SIG-M5 (cell line): ENCODE results near the gene TANGO2.

Experiments used
- DNase-seq: peaks from one replicate; lab custom pipeline; 2025; lab: John Stamatoyannopoulos, UW

TANGO2 gene

GRCh38 chr22:19983741-19984140, 37.2 kb upstream of the TANGO2 start:
- DNase-seq, result no peak

GRCh38 chr22:19984201-19984753, 36.6 kb upstream of the TANGO2 start:
- DNase-seq, result no peak

- DNase-seq, result no peak
These were observed 35.8 kb upstream of the TANGO2 start for GRCh38 chr22:19984851-19985811.

GRCh38 chr22:19986011-19986409, 34.9 kb upstream of the TANGO2 start:
- no peak for DNase-seq

GRCh38 chr22:19986410-19987341, 34.2 kb upstream of the TANGO2 start:
- no peak for DNase-seq

- DNase-seq, result no peak
These were observed 33.3 kb upstream of the TANGO2 start for GRCh38 chr22:19987394-19988306.

- no peak for DNase-seq
These were observed 32.5 kb upstream of the TANGO2 start for GRCh38 chr22:19988331-19988808.

- DNase-seq, result no peak
These were observed 31.8 kb upstream of the TANGO2 start for GRCh38 chr22:19988965-19989724.

GRCh38 chr22:19989725-19990067, 31.2 kb upstream of the TANGO2 start:
- DNase-seq, result no peak

GRCh38 chr22:19990188-19990587, 30.7 kb upstream of the TANGO2 start:
- DNase-seq, result no peak

GRCh38 chr22:19990609-19991394, 30.1 kb upstream of the TANGO2 start:
- DNase-seq, result no peak

GRCh38 chr22:19991395-19991644, 29.6 kb upstream of the TANGO2 start:
- no peak for DNase-seq

GRCh38 chr22:19991645-19992451, 29.1 kb upstream of the TANGO2 start:
- no peak for DNase-seq

- DNase-seq, result no peak
These were observed 28.4 kb upstream of the TANGO2 start for GRCh38 chr22:19992481-19992911.

GRCh38 chr22:19992921-19993355, 28.0 kb upstream of the TANGO2 start:
- DNase-seq, result no peak

- no peak for DNase-seq
These were observed 27.0 kb upstream of the TANGO2 start for GRCh38 chr22:19993926-19994325.

GRCh38 chr22:19994851-19995610, 25.9 kb upstream of the TANGO2 start:
- no peak for DNase-seq
